ACHN (cell line): ENCODE results near the gene ADGRE3.
"Not testable (repeated sequence)": the region's sequence is repeated elsewhere in the genome, so short reads cannot be mapped to it uniquely, and the experiment has no call there.

Source experiments
- DNase-seq: peaks from one replicate; pipeline ENCODE4 v3.0.0-alpha.2; 2015
- in situ Hi-C: cut with HindIII; loops from 2 replicates; pipeline ENCODE4 v1.10.0; 2017; ENCODE audit warnings: low sequenced_read_pairs, low pct_ligation_motif_present, low pct_unique_long_range_greater_than_20kb

Gene ADGRE3

GRCh38 chr19:14613399-14614098 is 61.1 kb downstream of the ADGRE3 start:
- DNase-seq, in situ Hi-C loops: not testable (repeated sequence)

GRCh38 chr19:14612657-14613056 is 62.0 kb downstream of the ADGRE3 start:
- DNase-seq = no peak
- in situ Hi-C loops = no loop called here

DNA sequence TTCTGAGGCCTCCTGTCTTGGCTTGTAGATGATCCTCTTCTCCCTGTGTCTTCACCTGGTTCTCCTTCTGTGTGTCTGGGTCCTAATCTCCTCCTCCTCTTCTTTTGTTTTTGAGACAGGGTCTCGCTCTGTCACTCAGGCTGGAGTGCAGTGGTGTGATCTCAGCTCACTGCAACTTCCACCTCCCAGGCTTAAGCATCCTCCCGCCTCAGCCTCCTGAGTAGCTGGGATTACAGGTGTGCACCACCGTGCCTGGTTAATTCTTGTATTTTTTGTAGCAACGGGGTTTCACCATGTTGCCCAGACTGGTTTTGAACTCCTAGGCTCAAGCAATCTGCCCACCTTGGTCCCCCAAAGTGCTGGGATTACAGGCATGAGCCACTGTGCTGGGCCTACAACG is 62.4 kb downstream of the ADGRE3 start:
- in situ Hi-C loops = not testable (repeated sequence)

GRCh38 chr19:14611051-14611450 is 63.6 kb downstream of the ADGRE3 start:
- in situ Hi-C loops = no loop called here
- DNase-seq = no peak

More for the DNA sequence above, 62.4 kb downstream of the ADGRE3 start:
- DNase-seq = not testable (repeated sequence)

GRCh38 chr19:14606627-14607026 is 68.0 kb downstream of the ADGRE3 start:
- DNase-seq = no peak
- in situ Hi-C loops = no loop called here

DNA sequence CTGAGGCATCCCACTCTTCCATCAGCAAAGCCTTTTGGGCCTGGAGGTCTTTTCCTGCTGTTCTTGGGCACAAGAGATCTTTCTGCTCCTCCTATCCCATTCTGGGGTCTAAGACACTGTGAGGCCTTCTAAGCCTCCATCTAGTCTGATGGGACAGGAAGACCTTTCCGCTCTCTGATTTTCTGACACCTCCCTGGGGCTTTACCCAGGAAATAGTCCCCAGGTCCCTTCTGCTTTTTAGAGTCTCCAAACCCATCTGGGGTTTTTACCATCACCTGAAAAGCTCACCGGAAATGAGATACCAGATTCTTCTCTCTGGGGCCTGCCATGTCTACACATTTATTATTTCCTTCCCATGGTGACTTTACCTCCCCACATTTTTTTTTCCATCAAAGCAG is 70.7 kb downstream of the ADGRE3 start:
- in situ Hi-C loops = no loop called here

GRCh38 chr19:14599548-14600147 is 75.0 kb downstream of the ADGRE3 start:
- in situ Hi-C loops = no loop called here
- no peak for DNase-seq

More for the DNA sequence above, 70.7 kb downstream of the ADGRE3 start:
- no peak for DNase-seq

DNA sequence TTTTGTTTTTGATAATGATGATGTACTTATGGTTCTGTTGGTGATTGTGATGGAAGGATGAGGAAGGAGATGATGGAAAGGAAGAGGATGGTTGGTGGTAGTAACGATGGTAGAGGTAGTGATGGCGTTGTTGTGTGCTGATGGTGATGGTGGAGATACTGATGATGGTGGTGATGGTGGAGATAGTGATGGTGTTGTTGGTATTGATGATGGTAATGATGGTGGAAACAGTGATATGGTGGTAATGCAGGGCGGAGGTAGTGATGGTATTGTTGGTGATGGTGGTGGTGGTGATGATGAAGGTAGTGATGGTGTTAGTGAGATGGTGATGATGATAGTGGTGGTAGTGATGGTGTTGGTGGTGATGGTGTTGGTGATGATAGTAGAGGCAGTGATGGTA is 79.1 kb downstream of the ADGRE3 start:
- in situ Hi-C loops = no loop called here

GRCh38 chr19:14589433-14589832 is 85.2 kb downstream of the ADGRE3 start:
- in situ Hi-C loops, DNase-seq: not testable (repeated sequence)

More for the DNA sequence above, 79.1 kb downstream of the ADGRE3 start:
- DNase-seq = no peak

- in situ Hi-C loops, DNase-seq: not testable (repeated sequence)
Observed at GRCh38 chr19:14585187-14585586, 89.5 kb downstream of the ADGRE3 start.

GRCh38 chr19:14584372-14584771 is 90.3 kb downstream of the ADGRE3 start:
- DNase-seq, in situ Hi-C loops: not testable (repeated sequence)

GRCh38 chr19:14582894-14583340 is 91.7 kb downstream of the ADGRE3 start, which contains the start of gene CLEC17A:
TSS of gene CLEC17A (plus strand) at chr19:14583084. CDS start at chr19:14583161, 77 bp downstream.
- no peak for DNase-seq
- in situ Hi-C loops = no loop called here

DNA sequence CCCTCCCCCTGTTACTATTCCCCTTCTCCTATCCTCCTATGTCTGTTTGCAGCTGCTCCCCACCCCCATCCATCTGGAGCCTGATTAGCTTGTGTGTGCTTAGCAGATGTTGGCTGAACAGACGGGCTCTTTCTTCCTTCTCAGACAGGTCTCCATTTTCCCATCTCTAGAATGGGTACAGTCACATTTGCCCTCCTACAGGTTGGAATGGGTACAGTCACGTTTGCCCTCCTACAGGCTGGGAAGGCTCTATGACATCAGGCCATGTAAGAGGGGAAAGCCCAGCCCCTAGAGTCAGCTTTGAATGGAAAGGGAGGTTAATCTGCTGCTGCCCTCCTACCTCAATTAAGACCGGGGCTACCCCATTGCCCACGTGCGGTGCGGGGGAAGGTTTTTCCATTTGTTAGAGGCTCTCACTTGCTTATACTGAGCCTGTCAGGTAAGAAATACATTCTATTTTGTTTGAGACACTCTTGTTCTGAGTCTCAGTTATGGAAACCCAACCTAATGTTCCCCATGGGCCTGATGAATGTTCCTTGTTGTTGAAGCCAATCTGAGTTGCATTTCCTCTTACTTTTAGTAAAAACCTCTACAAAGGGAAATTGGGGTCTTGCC is 93.9 kb downstream of the ADGRE3 start:
- in situ Hi-C loops = no loop called here
- no peak for DNase-seq

- DNase-seq = no peak
- in situ Hi-C loops = no loop called here
Observed at GRCh38 chr19:14577885-14578427, 96.7 kb downstream of the ADGRE3 start.

DNA sequence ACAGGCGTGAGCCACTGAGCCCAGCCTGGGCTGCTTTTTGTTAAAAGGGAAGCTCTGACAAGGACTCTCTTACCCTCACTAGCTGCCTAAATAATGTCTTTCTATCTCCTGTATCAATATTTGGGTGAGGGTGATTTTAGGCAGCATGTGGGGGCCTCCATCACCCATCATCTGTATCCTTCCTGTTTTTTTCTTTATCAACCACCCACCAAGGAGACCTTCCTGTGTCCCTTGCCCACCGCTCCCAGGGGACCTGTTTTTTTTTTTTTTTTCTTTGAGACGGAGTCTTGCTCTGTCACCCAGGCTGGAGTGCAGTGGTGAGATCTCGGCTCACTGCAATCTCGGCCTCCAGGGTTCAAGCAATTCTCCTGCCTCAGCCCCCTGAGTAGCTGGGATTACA is 97.4 kb downstream of the ADGRE3 start:
- in situ Hi-C loops = no loop called here
- no peak for DNase-seq

GRCh38 chr19:14576363-14576762 is 98.3 kb downstream of the ADGRE3 start:
- no peak for DNase-seq
- in situ Hi-C loops = no loop called here

DNA sequence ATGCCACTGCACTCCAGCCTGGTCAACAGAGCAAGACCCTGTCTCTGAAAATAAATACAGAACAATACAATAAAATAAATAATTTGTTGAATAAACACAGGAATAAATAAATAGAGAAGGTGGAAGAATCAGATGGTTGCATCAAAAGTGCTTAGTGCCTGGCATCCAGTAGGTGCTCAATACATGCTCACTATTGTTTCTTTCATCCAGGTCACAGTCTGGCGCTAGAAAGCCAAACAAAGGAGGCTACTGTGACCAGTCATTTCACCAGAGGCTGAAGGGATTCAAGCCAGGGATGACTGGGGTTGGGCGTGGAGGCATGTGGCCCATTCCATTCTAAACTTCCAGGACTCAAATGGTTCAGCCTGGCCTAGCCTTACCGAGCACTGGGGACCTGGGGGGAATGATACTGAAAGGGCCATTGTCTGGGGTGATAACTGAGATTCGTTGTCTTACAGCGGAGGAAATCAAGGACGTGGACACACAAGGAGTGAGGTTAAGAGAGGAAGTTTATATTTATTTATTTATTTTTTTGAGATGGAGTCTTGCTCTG is 99.1 kb downstream of the ADGRE3 start:
- in situ Hi-C loops = no loop called here
- no peak for DNase-seq

- peak; percentile 93 for DNase-seq
- in situ Hi-C loops = no loop called here
Observed at GRCh38 chr19:14571695-14572490, 102.8 kb downstream of the ADGRE3 start, which contains the start of gene NDUFB7. TSS of gene NDUFB7 (minus strand) at chr19:14572066. CDS start at chr19:14572000, 66 bp downstream.
